GM18861 (cell line): Measurements from ENCODE around the gene SLC25A15.
"Not testable (repeated sequence)": the region's sequence is repeated elsewhere in the genome, so short reads cannot be mapped to it uniquely, and the experiment has no call there.

Experiments used
- ATAC-seq: cut with Tn5 transposase; IDR thresholded peaks from one replicate; pipeline ENCODE4 v1.9.1; 2021; ENCODE audit not compliant: unreplicated experiment

Gene SLC25A15

DNA sequence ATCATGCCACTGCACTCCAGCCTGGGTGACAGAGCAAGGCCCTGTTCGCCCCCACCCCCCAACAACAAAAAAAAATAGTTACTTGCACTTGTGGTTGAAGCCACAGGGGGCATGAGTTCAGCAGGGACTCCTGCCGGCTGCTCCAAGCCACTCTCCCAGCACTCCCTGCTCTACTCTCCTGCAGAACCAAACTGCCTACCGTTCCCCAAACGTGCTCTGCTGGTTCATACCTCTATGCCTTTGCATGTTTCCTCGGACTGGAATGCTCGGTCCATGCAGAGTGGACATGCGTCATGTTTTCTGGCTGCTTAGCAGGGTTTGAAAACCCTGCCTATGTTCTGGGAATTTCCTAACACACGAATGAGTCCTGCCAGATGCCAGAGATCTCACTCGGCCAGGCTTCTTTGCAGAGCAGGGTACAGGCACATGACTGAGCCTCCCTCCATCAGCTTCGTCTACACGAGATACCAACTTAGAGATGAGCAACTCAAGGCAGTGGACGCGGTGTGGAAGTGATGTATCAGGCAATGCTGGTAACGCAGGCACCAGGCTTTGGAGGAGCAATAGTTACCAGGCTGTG, 8.5 kb upstream of the SLC25A15 start:
- no peak for ATAC-seq

- no peak for ATAC-seq
Observed at GRCh38 chr13:40781717-40782116, 7.7 kb upstream of the SLC25A15 start.

DNA sequence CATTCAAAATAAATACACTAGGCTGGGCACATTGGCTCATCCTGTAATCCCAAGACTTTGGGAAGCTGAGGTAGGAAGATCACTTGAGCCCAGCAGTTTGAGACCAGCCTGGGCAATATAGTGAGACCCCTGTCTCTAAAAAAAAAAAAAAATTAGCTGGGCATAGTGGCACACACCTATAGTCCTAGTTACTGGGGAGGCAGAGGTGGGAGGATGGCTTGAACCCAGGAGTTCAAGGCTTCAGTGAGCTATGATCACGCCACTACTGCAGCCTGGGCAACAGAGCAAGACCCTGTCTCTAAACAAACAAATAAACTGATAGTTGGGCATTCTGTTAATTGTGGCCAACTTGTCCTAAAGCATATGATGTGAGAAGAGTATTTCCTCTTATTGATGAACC, 6.4 kb upstream of the SLC25A15 start:
- ATAC-seq, result not testable (repeated sequence)

- ATAC-seq, result no peak
Observed at GRCh38 chr13:40784540-40784939, 4.9 kb upstream of the SLC25A15 start.

DNA sequence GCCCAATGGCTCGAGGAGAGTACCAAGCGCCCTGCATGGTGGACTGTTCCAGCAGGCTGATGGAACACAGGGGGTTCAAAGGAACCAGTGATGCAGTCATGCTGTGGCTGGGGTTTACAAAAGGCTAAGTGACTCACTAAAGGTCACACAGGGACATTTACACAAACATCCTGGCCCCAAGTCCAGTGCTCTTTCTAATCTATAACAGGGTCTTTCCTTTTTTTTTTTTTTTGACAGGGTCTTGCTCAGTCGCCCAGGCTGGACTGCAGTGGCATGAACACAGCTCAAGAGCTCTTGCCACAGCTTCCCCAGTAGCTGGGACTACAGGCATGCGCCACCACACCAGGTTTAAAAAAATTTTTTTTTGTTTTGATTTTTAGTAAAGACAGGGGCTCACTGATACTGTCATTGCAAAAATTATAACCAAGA, 2.8 kb upstream of the SLC25A15 start:
- ATAC-seq, result no peak

DNA sequence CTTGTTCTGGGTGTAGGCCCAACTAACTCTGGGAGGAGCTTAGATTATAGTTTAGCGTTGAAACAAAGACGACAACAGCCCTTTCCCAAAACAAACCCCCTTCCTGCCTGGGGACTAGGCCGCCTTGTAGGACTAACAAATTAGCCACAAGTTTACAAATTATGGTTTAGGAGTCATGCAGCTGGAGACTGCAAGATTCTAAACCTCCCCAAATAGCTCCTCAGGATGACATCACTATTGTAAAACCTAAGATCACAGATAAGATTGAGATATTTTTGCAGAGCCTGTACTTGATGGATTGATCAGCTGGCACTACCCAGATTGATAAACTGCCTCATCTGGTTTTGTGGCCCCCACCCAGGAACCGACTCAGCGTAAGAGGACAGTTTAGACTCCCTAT, 2.3 kb upstream of the SLC25A15 start:
- ATAC-seq, result no peak

DNA sequence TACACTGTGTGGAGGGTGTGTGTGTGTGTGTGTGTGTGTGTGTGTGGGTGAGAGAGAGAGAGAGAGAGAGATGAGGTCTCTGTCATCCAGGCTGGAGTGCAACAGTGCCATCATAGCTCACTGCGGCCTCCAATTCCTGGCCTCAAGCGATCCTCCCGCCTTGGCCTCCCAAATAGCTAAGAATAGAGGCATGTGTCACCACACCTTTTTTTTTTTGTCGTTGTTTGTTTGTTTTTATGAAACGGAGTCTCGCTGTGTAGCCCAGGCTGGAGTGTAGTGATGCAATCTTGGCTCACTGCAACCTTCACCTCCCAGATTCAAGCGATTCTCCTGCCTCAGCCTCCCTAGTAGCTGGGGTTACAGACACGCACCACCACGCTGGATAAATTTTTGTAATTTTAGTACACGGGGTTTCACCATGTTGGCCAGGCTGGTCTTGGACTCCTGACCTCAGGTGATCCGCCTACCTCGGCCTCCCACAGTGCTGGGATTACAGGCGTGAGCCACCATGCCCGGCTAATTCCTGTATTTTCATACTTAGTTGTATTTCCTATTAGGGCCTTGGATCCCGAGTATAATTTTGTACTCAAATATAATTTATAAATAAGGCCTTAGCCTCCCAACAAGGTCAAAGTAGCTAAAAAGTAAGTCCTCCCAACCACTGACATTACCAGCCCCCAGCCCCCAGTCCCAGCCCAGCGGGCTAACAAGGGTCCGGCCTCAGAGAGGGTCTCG, 704 bp upstream of the SLC25A15 start:
- not testable (repeated sequence) for ATAC-seq

DNA sequence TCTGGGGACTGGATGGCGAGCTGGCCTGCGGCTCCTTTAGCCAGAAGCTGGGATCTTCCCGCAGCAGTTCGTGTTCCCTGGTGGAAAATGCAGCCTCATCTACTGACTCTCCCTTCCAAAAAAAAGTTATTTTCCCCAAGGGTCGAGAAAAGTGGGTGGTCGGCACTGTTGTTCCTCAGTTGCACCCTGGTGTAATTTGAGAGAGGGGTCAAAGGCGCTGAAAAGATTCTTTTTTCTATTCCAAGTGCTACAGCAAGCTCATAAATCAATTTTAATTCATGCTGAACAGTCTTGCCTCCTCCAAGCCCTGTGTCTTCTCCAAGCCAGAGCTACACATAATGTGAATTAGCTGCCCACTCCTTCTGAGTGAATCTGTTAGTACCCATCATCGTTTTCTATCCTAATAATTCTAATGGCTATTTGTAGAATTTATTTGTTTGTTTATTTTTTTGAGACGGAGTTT, 774 bp downstream of the SLC25A15 start:
- no peak for ATAC-seq

- peak; percentile 37 for ATAC-seq
Observed at GRCh38 chr13:40792284-40793051, 3.1 kb downstream of the SLC25A15 start.

DNA sequence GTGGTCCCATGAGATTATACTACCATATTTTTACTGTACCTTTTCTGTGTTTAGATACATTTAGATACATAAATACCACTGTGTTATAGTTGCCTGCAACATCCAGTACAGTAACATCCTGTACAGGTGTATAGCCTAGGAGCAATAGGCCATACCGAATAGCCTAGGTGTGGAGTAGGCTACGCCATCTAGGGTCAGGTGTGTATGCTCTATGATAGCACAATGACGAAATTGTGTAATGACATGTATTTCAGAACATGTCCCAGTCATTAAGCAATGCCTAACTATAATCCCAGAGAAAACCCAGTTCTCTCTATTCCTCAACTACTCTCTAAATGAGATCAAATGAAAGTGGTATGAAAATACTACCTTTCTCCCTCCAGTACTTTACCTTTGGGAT, 3.9 kb downstream of the SLC25A15 start:
- no peak for ATAC-seq

DNA sequence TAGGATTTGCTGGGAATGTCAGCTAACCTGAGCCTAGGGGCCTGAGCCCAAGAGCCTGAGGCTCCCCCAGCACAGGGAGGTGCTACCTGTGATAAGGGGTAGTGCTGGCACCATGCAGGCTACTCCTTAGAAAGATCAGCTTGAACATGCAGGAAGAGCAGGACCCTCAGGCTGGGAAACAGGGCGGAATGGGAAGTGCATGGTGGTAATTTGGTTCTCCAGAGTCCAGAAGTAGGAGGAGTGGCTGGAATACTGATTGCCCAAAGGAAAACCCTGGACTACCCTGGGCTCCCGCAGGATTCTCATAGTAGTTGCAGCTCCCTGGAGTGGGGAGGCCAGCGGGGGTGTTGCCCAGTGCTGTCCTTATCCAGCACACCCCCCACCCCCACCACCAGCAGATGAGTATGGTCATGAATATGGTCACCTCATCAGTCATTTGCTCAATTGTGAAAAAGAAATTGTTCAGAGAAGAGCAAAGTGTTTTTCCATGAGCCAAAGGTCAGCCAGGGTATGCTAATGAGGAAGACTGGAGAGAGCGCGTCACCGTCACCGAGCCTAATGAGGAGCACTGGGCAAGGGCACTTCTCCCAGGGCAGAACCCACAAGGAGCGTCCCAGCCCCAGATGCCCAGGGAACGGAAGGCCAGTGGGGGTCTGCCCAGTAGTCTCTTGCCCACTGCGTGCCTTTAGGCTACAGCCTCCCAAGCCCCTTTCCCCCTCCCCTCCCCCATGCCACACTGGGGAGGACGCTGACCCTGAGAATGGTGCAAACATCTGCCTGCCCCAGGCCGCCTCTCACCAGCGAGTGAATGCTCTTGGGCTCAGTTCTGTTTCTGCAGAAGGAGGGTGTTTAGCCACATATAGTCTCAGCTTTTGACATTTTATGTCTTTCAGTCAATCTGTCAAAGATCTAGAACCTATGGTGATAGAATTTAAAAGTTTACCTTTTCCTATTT, 5.3 kb downstream of the SLC25A15 start:
- ATAC-seq, result no peak

GRCh38 chr13:40796649-40797048, 7.2 kb downstream of the SLC25A15 start:
- ATAC-seq, result no peak

DNA sequence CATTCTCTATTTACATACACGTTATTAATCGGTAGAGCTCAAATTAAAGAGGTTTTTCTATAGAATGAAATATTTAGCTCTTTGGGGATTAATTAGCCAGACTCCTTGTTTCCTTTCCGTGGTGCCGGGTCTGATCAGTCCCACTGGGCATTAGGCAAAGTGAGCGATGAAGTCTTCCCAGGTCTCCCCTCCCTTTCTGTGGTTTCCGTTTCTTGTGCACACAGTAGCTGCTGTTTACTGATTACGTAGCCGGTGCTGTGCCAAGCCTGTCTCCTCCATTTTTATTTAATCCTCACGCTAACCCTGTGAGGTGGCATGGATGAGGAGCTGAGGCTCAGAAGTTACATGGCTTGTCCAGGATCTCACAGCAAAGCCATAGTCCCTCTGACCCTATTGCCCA, 9.0 kb downstream of the SLC25A15 start:
- no peak for ATAC-seq

DNA sequence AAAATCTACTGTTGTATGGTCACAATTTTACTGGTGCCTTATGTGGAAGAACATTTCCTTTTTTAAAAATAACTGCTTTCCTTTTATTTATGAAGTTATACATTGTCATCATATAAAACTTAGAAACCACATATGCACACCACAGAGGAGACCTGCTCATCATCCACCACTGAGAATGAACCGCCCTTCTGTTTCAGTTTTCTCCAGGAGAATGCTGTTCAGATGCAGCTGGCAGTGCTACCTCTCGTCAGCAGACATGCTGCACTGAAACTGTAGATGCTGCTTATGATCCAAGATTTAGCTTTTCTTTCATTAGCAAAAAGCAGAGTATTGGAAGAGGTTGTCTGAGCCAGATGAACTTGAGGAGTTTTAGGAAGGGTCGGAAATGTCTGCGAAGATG, 10.1 kb downstream of the SLC25A15 start:
- ATAC-seq, result no peak

- ATAC-seq, result no peak
Observed at GRCh38 chr13:40800559-40800958, 11.1 kb downstream of the SLC25A15 start.

DNA sequence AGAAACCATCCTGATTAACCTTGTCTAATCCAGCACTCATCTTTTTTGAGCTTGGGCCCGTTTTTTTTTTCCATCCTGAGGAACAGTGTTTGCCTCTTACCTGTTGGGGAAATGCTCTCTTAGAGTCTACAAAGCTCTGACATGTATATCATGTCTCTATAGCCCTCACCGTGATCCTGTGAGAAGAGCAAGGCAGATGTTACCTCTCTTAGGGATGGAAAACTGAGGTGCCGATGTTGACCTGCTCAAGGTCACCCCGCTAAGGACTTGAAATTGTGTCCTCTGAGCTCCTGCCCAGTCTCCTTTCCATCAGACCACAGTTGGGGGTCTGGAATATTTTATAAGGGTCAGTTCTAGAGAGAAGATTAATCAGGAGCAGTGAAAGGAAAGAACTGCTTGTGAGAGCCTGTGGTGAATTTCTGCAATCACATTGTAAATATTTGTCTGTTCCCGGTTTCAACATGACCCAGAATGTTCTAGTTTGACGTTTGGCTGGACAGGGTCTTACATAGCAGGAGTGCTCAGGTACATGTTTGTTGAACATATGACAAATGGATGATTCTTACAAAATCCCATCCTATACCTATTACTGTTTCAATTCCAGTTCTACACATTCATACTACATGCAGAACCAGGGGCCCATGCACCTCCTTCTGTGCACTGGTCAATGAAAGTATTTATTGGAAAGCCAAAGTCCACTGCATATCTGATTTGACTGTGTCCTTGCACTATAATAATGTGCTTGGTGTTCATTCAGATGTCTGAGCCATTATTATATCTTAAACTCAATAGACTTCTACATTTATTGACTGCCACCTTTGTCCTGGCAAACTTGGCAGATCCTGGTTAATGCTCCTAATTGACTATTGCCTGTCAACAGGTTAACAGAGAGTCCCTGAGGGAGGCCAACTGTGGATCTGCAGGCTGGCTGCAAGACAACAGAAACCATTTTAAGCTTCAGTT, 12.1 kb downstream of the SLC25A15 start:
- no peak for ATAC-seq

DNA sequence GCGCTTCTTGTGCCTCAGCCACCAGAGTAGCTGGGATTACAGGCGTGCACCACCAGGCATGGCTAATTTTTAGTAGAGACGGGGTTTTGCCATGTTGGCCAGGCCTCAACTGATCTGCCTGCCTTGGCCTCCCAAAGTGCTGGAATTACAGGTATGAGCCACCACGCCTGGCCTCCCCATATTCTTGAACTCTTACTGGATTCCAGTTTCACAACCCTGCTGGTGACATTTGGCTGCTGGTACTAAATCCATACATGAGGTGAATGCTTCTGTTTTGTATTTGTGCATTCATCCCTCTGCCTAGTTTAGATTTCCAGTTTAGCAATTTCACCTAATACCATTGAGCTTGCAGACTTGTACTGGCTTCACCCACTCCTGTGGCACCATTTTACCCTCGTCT, 13.9 kb downstream of the SLC25A15 start:
- no peak for ATAC-seq

- ATAC-seq, result no peak
Observed at GRCh38 chr13:40806241-40806640, 16.8 kb downstream of the SLC25A15 start.

DNA sequence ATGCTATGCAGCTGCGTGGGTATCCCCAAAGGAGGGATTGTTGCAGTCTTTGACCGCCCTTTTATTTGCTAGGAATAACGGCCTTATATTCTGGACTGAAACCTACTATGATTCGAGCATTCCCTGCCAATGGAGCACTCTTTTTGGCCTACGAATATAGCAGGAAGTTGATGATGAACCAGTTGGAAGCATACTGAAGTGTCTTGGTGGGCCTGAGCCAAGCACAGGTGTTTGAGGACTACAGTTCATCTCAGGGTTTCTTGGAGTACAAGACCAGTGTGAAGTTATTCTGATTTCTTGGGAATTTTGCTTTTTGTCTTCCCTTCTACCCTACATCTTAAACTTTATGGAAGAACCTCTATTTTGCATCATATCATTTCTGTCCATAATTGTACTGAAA, 20.1 kb downstream of the SLC25A15 start:
- no peak for ATAC-seq

GRCh38 chr13:40812102-40812501, 22.7 kb downstream of the SLC25A15 start:
- ATAC-seq, result no peak
